DMS79 (cell line): ENCODE data around the gene HNF1B.
A peak's percentile ranks its signal among the peaks of the same experiment; 100 is the strongest.

Experiments
- DNase-seq: peaks from one replicate; lab custom pipeline; 2025; lab: John Stamatoyannopoulos, UW

Gene HNF1B

DNA sequence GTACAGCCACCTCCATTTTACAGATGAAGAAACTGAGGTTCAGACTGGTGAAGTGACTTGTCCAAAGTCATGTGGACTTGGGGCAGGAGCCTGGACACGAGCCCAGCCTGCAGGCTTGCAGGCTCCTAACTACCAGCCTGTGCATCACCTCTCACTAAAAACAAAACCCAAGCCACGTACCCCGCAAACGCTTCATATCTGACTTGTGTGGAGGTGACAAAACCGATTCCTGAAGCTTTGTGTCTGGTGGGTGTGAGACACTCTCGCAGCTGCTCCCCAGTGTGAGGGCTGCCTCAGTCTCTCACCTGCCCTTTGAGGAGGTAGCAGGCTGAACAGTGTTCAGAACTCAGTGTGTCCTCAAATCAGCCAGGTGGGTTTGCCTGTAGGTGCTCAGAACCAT lies 8.4 kb downstream of the HNF1B start:
- no peak for DNase-seq

DNA sequence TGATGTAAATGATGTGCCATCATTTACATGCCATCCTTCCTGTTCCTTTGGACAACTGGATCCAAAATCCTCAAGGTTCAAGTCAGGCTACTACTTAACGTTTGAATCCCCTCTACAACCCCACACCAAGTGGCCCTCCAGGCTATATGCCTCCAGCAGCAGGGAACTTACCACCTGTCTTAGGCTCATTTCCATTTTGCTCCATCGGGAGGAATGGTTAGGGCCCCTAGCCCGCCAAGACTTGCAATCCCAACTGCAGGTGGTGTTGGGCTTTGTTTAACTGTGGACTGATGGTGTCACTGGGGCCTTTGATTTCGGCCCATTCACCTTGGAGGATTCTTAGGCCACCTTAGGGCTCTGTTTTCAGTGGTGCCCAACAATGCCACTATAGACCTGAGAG lies 9.7 kb downstream of the HNF1B start:
- no peak for DNase-seq

DNA sequence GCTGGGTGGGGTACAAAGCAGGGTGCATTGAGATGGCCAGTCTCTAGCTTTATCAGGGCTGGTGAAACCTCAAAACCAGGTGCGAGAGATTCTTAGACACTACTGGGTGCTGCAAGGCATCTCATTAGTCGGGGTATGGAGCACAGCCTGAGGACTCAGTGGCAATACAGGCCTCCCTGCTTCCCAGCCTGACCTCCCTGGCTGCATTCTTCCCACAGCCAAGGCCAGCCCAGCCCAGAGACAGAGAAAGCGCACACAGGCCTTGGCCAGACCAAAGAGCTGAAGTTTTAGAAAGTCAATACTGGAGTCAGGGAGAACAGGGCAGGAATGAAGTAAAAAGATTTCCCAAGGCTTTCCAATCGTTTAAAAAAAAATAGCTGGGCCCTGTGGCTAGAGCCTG lies 12.5 kb downstream of the HNF1B start:
- DNase-seq = no peak

DNA sequence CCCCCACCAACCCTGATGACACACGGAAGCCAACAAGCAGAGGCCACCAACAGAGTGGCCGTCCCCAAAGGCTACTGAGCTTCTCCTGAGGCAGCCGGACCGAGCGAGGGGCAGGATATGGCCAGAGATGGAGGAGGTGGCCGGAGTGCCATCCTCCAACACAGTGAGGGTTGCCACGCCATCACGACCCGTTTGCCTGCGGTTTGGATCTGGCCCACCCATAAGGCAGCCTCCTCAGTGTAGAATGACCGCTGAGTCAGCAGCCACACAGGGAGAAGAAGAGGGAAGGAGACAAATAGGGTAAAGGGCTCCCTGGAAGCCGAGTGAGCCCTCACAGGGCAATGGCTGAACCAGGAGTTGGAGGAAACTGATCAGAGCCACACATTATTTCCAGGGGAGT lies 13.8 kb downstream of the HNF1B start:
- no peak for DNase-seq

DNA sequence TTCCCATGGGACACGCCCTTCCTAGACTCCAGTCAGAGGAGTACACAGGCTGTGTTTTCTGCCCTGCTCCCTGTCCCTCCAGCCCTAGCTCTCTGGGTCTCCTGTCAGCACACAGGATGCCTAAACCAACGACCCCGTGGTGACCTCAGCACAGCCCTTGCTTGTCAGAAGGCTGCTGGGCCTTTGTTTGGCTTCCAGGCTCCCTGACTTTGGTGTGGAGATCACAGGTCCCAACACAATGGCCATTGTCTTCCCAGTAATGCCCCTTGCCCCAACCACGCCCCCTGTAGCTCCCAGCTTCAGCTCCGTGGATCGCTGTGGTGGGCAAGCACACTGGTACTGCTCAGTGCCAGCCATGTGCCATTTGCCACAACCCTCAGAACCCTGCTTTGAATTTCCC lies 15.0 kb downstream of the HNF1B start:
- DNase-seq = no peak

DNA sequence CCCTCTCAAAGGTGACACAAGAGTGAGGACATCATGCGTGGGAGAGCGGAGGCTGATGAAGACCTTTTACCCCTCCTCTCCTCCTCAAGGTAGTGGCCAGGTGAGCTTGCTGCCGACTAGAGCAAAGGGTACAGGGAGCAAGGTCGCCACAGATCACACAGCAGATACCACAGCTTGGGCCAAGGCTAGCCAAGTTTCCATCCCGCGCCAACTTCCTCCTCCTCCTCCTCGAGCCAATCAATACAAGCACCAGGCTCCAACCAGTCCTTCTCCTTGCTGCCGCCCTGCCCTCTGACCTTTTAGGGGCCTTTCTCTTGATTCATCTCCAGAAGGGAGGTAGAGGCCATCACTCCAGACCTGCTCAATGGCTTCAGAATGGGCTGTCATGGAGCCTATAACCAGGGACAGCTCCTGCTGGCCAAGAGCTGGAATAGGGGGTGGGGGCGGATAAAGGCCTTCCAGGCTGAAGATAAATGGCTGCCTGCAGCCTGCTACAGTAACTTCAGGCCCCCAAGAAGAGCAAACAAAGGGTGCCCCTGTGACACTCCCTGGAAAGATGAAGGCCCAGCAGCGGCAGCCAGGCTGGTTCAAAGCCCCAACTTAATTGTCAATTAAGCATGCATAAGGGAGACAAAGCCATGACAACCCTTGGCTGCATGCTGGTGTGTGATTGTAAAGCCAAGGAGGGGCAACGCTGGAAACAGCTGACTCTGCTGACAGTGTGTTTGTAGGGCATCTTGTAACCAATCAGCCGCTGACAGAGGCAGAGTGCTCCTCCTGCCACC lies 17.8 kb downstream of the HNF1B start:
- DNase-seq = no peak

DNA sequence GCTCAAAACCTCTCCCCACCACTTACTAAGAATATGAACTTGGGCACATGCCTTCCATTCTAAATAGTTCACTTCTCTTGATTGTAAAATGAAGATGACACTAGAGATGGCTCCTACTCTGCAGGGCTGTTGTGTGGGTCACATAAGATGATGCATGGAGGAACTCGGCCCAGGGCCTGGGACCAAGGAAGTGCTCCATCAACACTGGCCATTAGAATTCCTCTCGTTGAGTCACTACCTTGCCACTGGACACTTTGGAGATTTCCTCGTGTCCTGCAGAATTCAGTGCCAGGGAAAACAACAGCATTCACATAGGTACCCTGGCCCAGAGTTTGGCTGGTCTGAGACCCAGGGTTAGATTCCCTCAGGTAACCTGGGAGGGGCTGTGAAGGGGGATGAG lies 18.6 kb downstream of the HNF1B start:
- no peak for DNase-seq

DNA sequence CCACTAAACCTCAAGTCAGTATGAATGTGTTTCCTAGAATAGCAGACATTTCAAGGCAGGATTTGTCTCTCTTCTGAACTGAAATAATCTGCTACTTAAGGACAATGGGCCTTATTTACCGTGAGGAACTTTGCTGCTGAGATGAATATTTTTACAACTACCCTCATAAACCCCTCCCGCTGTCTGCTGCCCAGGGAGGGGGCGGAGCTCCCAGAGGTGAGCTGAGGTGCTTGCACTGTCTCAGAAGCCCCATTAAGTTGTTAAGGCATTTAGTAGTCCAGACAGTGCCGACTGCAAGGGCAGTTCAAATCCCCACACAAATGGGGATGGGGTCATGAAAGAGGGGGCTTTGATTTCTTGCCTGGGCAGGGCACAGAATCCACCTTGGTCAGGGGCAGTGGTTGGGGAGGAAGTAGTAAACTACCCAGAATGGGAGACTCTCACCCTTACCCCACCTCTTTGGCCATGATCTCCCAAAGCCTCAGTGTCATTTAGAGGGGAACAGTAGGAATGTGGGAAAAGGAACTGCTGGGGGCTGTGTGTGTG lies 19.2 kb downstream of the HNF1B start:
- DNase-seq = peak; percentile 42

DNA sequence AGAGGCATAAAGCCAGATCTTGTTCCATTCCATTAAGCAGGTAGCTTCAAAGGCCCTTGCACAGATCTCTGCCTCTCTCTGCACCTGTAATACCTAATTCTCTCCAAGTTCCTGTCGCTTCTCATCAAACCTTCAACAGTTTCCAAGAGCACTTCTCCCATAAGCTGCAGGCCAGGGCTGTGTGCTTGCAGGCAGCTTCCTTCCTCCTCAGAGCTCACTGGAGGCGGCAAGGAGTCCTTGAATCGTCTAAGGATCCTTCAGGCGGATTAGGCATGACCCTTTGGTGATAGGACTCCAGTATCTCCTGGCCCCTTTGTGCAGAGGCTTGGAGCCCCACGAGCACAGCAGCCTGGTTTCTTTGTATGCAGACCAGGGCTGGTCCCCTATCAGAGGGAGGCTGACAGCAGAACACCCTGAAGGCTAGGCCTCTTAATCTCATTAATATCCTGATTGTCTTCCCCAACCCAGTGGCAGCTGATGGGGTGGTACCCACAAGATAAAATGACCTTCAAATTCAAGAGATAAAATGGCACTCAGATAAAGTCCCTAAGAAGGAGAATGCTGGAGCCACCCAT lies 19.8 kb downstream of the HNF1B start:
- peak; percentile 97 for DNase-seq

DNA sequence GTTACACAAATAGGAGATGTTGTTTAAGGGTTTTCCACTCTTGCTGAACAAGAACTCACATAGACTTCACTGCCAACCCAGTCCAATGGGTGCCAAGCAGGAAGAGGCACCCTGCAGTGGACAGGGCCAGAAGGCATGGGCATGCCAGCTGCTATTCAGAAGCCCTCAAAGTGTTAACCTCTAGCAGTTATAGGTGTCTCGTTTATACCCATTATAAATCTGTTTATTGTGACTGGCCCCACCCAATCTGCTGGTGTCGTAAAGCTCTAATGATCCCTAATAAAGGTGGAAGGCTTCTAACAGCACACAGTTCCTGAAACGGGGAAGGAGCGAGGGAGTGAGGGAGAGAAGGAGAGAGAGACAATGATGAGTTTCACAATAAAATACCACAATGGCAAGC lies 23.9 kb downstream of the HNF1B start:
- no peak for DNase-seq

DNA sequence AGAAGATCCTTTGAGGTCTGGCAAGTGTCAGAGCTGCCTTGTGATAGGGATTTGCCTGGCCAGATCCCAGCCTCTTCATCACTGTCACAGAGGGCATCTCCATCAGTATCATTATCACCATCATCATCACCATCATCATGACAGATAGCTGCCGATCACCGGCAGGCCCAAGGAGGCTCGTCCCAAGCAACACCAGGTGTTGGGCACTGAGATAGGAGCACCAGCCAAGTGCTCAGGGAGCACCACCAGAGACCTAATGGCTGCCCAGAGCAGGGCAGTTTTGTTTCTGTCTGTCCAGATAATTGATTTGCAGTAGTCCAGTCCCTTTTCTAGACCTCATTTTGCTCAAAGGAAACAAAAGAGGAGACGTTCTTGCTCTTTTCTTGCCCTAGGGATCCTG lies 25.0 kb downstream of the HNF1B start:
- DNase-seq = no peak

DNA sequence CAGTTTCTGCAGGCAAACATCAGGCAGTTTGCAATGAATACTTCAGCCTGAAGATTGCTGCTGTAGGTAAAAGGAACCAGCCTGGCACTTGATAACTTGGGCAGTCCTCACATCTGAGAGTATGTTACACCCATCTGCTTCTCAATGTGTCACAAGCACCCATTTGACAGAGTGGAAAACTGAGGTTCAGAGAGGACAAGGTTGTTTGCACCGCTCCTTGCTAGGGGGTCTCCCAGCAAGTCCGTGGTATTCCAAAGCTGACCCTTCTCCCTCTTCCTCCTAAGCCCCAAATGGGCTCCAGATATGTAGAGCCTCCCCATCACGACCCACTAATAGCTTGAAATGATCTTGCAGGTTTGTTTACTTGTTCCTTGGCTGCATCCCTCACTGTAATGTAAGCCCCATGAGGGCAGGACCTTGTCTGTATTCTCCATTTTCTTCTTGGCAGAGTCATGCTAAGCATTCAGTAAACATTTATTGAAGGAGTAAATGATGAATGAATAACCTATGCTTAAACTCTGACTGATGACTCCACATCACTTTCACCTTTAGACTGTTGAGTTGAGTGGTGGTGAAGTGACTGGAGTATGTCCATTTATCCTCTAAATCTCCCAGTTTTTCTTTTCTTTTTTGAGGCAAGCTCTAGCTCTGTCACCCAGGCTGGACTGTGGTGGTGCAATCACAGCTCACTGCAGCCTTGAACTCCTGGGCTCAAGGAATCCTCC lies 26.4 kb downstream of the HNF1B start:
- no peak for DNase-seq

DNA sequence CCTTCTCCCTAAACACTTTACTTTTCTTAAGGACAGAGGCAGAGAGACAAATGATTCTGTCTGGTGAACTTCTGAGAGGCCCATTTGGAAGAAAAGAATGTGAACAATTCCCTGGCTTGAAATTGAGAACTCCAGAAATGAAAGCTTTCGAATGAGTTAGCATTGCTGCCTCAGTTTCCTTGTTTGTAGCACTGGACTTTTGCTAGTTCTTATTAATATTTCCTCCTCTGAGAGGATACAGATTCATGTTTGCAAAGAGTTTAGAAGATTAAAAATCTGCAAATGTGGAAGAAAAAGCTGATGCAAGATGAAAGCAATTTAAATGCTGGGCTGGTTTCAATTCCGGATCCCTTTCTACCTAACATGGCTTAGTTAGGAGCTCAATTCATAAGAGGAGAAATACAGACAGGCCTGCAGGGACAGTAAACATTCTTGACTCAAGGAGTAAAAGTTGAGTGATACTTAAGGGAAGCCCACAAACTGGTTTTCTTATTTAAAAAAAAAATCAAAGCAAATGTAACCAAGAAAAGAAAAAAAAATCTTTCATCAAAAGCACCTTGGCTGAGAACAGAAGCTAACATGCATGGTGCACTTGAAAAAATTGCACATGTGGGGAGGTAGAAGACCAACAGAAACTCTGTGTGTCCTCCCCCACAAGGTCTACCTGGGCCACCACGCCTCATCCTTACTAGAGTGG lies 27.1 kb downstream of the HNF1B start:
- DNase-seq = peak; percentile 84

DNA sequence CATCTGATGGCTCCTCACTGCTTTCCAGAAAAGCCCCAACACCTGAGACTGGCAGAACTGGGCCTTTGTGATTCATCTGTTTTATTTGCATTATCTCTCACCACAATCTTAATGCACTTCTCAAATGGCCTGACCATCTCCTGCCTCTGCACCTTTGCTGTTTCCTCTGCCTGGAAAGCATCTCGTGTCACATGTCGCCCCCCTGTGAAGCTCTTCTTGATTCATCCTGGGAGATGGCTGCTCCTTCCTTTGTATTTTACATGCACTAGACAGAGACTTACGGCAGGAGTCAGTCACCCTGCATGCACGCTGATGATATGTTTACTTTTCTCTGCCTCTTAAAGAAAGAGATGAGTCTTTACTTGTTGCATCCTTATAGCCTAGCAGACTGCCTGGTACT lies 30.0 kb downstream of the HNF1B start:
- no peak for DNase-seq

DNA sequence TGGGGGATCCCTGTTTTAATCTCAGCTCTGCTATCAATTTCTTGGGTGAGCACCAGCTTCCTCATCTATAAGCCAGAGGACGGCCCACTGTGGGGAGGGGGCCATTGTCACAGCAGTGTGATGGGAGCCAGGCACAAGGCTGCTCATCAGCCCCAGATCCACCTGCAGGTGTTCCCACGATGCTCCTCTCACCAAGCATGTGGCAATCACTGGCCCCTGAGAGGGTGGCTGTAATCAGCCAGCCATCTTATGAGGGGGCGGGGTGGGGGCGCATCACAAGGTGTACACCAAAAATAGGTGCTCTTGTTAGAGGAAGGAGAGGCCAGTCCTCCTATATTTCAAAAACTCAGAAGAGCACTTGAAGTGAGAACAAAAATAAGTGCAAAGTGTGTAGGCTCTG lies 31.2 kb downstream of the HNF1B start:
- DNase-seq = no peak

DNA sequence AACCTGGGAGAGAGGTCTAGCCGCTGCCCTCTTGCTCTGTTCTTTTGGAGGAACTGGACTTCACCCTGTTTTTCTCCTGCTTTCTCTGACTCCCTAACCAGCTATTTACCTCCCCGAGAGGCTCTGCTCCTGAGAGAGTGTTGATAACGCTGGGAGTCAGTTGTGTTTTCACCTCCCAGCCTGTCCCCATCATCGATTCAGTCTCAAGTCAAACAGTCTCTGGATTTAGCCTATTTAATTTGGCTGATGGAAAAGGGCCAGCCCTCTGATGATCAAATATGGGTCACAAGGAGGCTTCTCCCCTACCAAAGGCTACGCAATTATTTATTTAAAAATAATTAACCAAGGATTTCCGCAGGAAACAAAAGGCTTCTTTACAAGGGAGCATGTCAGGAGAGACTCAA lies 31.8 kb downstream of the HNF1B start:
- DNase-seq = no peak

DNA sequence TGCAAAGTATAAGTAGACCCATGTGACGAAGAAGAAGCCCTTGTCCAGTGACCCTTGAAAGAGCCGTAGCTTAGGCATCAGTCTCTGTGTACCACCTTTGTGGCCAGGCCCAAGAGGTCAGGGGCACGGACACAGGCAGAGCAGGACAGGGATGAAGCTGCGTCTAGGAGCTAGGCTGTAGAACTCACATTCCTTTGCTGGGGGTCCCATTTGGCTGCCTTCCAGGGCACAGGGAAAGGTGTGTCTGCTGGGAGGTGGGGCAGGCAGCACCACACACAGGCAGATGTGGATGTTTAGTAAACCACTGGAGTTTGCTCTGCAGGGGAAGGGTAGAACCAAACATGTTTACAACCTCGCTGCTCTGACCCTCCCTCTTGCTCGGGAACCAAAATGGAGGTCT lies 33.7 kb downstream of the HNF1B start:
- DNase-seq = no peak

DNA sequence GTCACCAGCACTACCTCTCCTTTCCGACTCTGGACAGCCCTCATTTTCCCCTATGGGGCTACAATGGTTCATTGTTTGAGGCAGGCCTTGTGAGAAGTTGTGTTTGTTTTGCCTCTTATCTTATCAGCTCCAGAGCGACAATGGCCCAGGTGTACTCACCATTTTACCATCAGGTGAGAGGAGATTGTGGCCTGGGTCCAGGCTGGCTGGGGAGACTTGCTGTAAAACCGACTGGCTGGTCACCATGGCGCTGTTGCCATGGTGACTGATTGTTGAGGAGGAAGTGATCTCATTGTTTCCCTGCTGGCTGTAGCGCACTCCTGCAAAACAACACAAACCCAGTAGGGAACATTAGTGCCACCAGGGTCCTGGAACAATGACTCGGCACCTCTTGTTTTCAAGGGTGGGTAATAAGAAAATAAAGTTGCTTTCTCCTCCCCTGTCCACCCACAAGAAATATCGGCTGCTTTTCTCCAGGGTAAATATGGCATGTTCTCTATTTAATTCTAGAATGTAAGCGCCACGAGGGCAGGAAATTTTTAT lies 34.4 kb downstream of the HNF1B start:
- peak; percentile 87 for DNase-seq

DNA sequence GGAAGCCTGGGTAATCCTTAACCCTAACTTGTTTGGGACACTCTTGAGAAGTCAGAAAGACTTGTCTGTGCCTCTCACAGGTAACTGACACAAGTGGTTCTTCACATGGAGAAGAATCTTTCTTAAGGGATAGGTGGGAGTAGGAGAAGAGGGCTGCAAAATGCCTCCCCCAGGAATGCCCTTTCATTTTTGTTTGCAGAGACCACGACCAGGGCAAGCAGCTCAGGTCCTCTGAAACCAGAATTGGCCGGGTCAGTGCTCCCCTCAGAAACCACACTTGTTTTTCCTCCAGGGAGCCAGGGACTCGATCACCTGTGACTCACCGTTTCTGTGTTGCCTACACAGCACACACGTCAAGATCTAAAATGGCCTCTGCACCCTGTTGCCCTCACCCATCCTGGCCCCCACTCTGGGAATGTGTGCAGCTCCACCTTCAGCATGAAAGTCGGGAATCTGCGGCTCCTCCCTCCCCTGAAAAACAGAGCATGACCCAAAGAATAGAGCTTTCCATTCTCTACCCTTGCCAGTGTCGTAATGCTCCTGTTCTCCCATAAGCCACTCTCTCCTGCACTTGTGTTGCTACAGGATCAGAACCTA lies 36.1 kb downstream of the HNF1B start:
- DNase-seq = no peak

DNA sequence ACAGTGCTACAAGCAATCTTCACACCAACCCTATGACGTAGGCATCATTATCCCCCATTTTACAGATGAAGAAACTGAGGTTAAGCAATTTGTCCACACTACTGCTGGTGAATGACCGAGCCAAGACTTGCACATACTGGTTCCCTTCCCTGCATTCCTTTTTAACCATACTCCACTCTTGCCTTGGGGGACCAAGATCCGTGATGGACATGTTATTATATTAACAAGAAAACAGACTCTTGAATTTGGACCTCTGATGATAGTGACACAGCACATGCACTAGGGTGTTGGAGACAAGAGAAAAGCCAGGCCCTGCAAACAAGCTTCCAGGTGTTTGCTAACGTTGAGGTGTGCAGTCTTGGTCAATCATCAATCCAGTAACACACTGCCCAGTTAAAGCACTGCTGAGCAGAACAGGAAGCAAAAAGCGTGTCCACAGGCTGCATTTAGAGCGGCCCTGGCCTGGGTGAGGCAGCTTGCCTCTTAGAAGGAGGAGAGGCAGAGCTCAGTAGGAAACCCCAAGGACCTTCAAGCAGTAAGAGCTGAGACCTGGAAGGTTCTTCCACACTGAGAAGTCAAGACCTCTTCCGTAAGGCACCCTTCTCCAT lies 36.7 kb downstream of the HNF1B start:
- DNase-seq = no peak

DNA sequence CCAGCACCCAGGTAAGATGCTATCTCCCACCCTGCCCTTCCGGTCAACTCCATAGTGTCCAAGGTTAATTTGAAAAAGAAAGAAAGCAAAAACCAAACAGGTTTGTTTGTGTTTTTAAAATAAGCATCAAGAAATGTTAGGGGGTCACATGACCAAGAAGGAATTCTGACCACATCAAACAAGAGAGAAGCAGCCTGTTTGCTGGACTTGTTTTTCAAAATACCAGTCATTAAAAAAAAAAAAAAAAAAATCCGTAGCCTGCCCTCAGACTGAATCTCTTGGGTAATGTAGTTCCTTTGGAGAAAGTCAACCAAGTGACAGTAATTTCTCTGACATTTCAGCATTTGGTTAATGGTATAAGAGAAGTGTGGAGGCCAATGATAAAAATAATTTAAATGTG lies 38.4 kb downstream of the HNF1B start:
- DNase-seq = no peak
